Endodermal cell (in vitro differentiated cells): Measurements from ENCODE around the gene KLHDC3. TPM values are rescaled to one million over a fixed set of nuclear protein-coding genes. Genes with fewer than 3 reads are reported as not detected.

ENCODE experiments used
- DNase-seq: peaks from one replicate; pipeline ENCODE4 v3.0.0-alpha.2; 2017
- H3K27ac ChIP-seq: 2 replicates; pipeline ENCODE4 v1.5.1; 2013; ENCODE audit warnings: mild to moderate bottlenecking, low read depth, low read length, moderate library complexity
- H3K27me3 ChIP-seq: 2 replicates; pipeline ENCODE4 v1.6.1; 2013; ENCODE audit warnings: mild to moderate bottlenecking, low read length, moderate library complexity; ENCODE audit not compliant: insufficient read depth, control insufficient read depth, poor library complexity, severe bottlenecking
- H3K36me3 ChIP-seq: 2 replicates; pipeline ENCODE4 v1.7.0; 2013; ENCODE audit warnings: mild to moderate bottlenecking, low read length, moderate library complexity; ENCODE audit not compliant: control insufficient read depth, insufficient read depth
- H3K4me1 ChIP-seq: one replicate; pipeline ENCODE4 v1.7.0; 2013; ENCODE audit warnings: low read length; ENCODE audit not compliant: control insufficient read depth, insufficient read depth
- H3K4me3 ChIP-seq: 2 replicates; pipeline ENCODE4 v1.5.1; 2013; ENCODE audit warnings: mild to moderate bottlenecking, low read length, moderate library complexity
- H3K9ac ChIP-seq: 2 replicates; pipeline ENCODE4 v1.6.1; 2013; ENCODE audit warnings: mild to moderate bottlenecking, low read length, moderate library complexity; ENCODE audit not compliant: poor library complexity, severe bottlenecking; ENCODE audit errors: extremely low read depth
- H3K9me3 ChIP-seq: 2 replicates; pipeline ENCODE4 v1.6.1; 2013; ENCODE audit warnings: mild to moderate bottlenecking, low read length, moderate library complexity; ENCODE audit not compliant: control insufficient read depth
- H3K27ac Mint-ChIP-seq: 2 replicates; pipeline ENCODE4 v1.8.0; 2020; ENCODE audit warnings: mixed read lengths
- H3K27me3 Mint-ChIP-seq: 2 replicates; pipeline ENCODE4 v1.8.0; 2021; ENCODE audit warnings: mild to moderate bottlenecking, mixed read lengths; ENCODE audit not compliant: insufficient read depth
- H3K36me3 Mint-ChIP-seq: 2 replicates; pipeline ENCODE4 v1.8.0; 2020; ENCODE audit warnings: low read depth, mixed read lengths
- H3K4me1 Mint-ChIP-seq: 2 replicates; pipeline ENCODE4 v1.8.0; 2020; ENCODE audit warnings: mixed read lengths
- H3K4me3 Mint-ChIP-seq: 2 replicates; pipeline ENCODE4 v1.8.0; 2020; ENCODE audit warnings: mild to moderate bottlenecking, moderate library complexity, mixed read lengths
- H3K9me3 Mint-ChIP-seq: 2 replicates; pipeline ENCODE4 v1.8.0; 2020; ENCODE audit warnings: mild to moderate bottlenecking, mixed read lengths
- WGBS, 2 experiments: methylation state at CpG; one replicate each; pipeline versions ENCODE4 v1.1.5 to v1.1.7; 2013; ENCODE audit warnings: missing lambda C conversion rate in 2 of 2, mixed read lengths in 1 of 2; ENCODE audit not compliant: insufficient coverage in 1 of 2, insufficient read length in 1 of 2; 5-methylcytosine and 5-hydroxymethylcytosine counted together
- total RNA-seq, 2 donors: library from RNA; stranded (reverse); fragmentation: NEBNext Ultra II Directional in 1 of 2; extraction: Animal tissue kit (Norgen Biotek cat#: 25700) in 1 of 2; gene quantifications; 2 replicates in 1 of 2; 3 replicates in 1 of 2; pipeline ENCODE4 v1.2.1, GENCODE V29; 2021
- TF ChIP-seq, protein P1 (sequence below): fragments of 200-600 bp; sonication (generic); conservative IDR thresholded peaks from 2 replicates; pipeline ENCODE4 v1.5.0; 2021; ENCODE audit warnings: antibody characterized with exemption, mild to moderate bottlenecking

Gene KLHDC3
- total RNA-seq, 2 donors from 2014 or later = 124 to 135 TPM

GRCh38 chr6:42978839-42979522 lies 35.1 kb upstream of the KLHDC3 start, which contains the start of gene PEX6:
Gene PEX6, minus strand, starts transcription at chr6:42979181. Its CDS starts 31 bp downstream, at chr6:42979150.
- DNase-seq = peak; percentile 98
- Mint-ChIP-seq H3K27ac (peak within 1 kb of the TSS; percentile 91), H3K27me3 (no peaks in the 10 kb centered on the region), H3K9me3 (no peaks in the 10 kb centered on the region), H3K36me3 (peaks cover 7% of the 10 kb centered on the region), H3K4me1 (peaks cover 18% of the 10 kb centered on the region), H3K4me3 (peak within 1 kb of the TSS; percentile 76)
- H3K36me3 ChIP-seq = peaks cover 4% of the 10 kb centered on the region
- 1 to 3% methylated on average over 28 to 59 of the region's 59 CpGs for WGBS, 2 experiments
- H3K4me1 ChIP-seq = no peaks in the 10 kb centered on the region
- no peaks in the 10 kb centered on the region for H3K9me3 ChIP-seq
- H3K27ac ChIP-seq = no peak within 1 kb of the TSS
- H3K27me3 ChIP-seq = no peaks in the 10 kb centered on the region
- peak within 1 kb of the TSS; percentile 83 for H3K4me3 ChIP-seq
- TF ChIP-seq, protein P1, sequence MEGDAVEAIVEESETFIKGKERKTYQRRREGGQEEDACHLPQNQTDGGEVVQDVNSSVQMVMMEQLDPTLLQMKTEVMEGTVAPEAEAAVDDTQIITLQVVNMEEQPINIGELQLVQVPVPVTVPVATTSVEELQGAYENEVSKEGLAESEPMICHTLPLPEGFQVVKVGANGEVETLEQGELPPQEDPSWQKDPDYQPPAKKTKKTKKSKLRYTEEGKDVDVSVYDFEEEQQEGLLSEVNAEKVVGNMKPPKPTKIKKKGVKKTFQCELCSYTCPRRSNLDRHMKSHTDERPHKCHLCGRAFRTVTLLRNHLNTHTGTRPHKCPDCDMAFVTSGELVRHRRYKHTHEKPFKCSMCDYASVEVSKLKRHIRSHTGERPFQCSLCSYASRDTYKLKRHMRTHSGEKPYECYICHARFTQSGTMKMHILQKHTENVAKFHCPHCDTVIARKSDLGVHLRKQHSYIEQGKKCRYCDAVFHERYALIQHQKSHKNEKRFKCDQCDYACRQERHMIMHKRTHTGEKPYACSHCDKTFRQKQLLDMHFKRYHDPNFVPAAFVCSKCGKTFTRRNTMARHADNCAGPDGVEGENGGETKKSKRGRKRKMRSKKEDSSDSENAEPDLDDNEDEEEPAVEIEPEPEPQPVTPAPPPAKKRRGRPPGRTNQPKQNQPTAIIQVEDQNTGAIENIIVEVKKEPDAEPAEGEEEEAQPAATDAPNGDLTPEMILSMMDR = no peak
- peak within 1 kb of the TSS; percentile 23 for H3K9ac ChIP-seq

- no peak for DNase-seq
- H3K9me3 ChIP-seq = no peaks in the 10 kb centered on the region
- peaks cover 6% of the 10 kb centered on the region for H3K36me3 Mint-ChIP-seq
- H3K4me1 Mint-ChIP-seq = peaks cover 19% of the 10 kb centered on the region
- H3K9me3 Mint-ChIP-seq = no peaks in the 10 kb centered on the region
- H3K27me3 Mint-ChIP-seq = no peaks in the 10 kb centered on the region
- no peak overlapping the region for H3K27ac ChIP-seq
- WGBS, 2 experiments = 63 to 68% methylated on average over 7 to 9 of the region's 9 CpGs
- no peaks in the 10 kb centered on the region for H3K27me3 ChIP-seq
- peaks cover 4% of the 10 kb centered on the region for H3K36me3 ChIP-seq
- peak overlapping the region; percentile 23 for H3K9ac ChIP-seq
- peak overlapping the region; percentile 76 for H3K4me3 Mint-ChIP-seq
- no peaks in the 10 kb centered on the region for H3K4me1 ChIP-seq
- peak overlapping the region; percentile 91 for H3K27ac Mint-ChIP-seq
- TF ChIP-seq, protein P1 = no peak
- H3K4me3 ChIP-seq = peak overlapping the region; percentile 83
Measured at GRCh38 chr6:42979523-42980177, 34.4 kb upstream of the KLHDC3 start.

DNA sequence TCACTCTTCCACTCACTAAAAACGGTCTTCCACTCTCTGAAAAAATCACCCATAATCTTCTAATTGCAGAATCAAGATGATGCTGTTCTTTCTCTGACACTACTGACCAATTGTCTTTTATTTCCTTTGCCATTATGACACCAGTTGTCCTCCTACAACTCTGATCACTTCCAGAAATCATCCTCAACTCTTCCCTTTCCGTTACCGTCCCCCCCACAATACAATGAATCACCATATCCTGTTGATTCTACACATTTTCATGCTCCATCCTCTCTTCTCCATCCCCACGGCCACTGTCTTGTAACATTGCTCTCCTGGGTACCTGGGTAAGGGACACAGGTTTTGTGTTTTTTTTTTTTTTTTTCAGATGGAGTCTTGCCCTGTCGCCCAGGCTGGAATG lies 32.2 kb upstream of the KLHDC3 start:
- Mint-ChIP-seq H3K9me3 (no peaks in the 10 kb centered on the region), H3K27me3 (no peaks in the 10 kb centered on the region), H3K36me3 (peaks cover 2% of the 10 kb centered on the region), H3K4me3 (no peak overlapping the region), H3K4me1 (peaks cover 32% of the 10 kb centered on the region), H3K27ac (no peak overlapping the region)
- Histone ChIP-seq H3K4me3 (no peak overlapping the region), H3K36me3 (no peaks in the 10 kb centered on the region), H3K27me3 (no peaks in the 10 kb centered on the region), H3K9me3 (no peaks in the 10 kb centered on the region), H3K9ac (no peak overlapping the region), H3K4me1 (peaks cover 4% of the 10 kb centered on the region), H3K27ac (no peak overlapping the region)
- WGBS, 2 experiments = 87 to 92% methylated on average over 4 to 5 of the region's 5 CpGs
- TF ChIP-seq, protein P1 = no peak
- DNase-seq = no peak
